HFFc6 (cell line): ENCODE measurements around the gene COL17A1. TPM values are rescaled to one million over a fixed set of nuclear protein-coding genes. Genes with fewer than 3 reads are reported as not detected.

ENCODE experiments used
- DNase-seq: peaks from one replicate; pipeline ENCODE4 v3.0.0-alpha.2; 2018
- H3K27ac Mint-ChIP-seq: 2 replicates; pipeline ENCODE4 v1.8.0; 2020; ENCODE audit warnings: mild to moderate bottlenecking, mixed read lengths
- H3K27me3 Mint-ChIP-seq: 2 replicates; pipeline ENCODE4 v1.8.0; 2021; ENCODE audit warnings: mild to moderate bottlenecking, moderate library complexity, mixed read lengths; ENCODE audit not compliant: insufficient read depth
- H3K36me3 Mint-ChIP-seq: 2 replicates; pipeline ENCODE4 v1.8.0; 2021; ENCODE audit warnings: low read depth, mixed read lengths
- H3K4me1 Mint-ChIP-seq: 2 replicates; pipeline ENCODE4 v1.8.0; 2020; ENCODE audit warnings: low read depth, mixed read lengths
- H3K4me3 Mint-ChIP-seq: 2 replicates; pipeline ENCODE4 v1.8.0; 2020; ENCODE audit warnings: mild to moderate bottlenecking, moderate library complexity, mixed read lengths
- H3K9me3 Mint-ChIP-seq: 2 replicates; pipeline ENCODE4 v1.8.0; 2020; ENCODE audit warnings: mild to moderate bottlenecking, mixed read lengths
- CTCF ChIP-seq: fragments of 200-600 bp; sonication (generic); IDR thresholded peaks from 2 replicates; pipeline ENCODE4 v1.5.0; 2021; ENCODE audit warnings: antibody characterized with exemption, mild to moderate bottlenecking
- total RNA-seq, 6 experiments: library from RNA; stranded (reverse); fragmentation: NEBNext Ultra II Directional; extraction: Animal tissue kit (Norgen Biotek cat#: 25700); gene quantifications; 2 replicates in 1 of 6; 3 replicates in 5 of 6; pipeline ENCODE4 v1.2.3, GENCODE V29; 2021

The COL17A1 gene
- total RNA-seq, 6 experiments from 2014 or later: 0.23 to 1.5 (median 0.66) TPM

- TF ChIP-seq CTCF: no peak
- H3K36me3 Mint-ChIP-seq: peaks cover 7% of the 10 kb centered on the region
- H3K9me3 Mint-ChIP-seq: no peaks in the 10 kb centered on the region
- peaks cover 67% of the 10 kb centered on the region for H3K4me1 Mint-ChIP-seq
- DNase-seq: no peak
- peak overlapping the region; percentile 63; the same call in 1 of the 2 replicates for H3K4me3 Mint-ChIP-seq
- H3K27me3 Mint-ChIP-seq: no peaks in the 10 kb centered on the region
- peak overlapping the region; percentile 78; the same call in 1 of the 2 replicates for H3K27ac Mint-ChIP-seq
Measured at GRCh38 chr10:103990531-103990930, 95.1 kb downstream of the COL17A1 start.

- peaks cover 7% of the 10 kb centered on the region for H3K36me3 Mint-ChIP-seq
- peak overlapping the region; percentile 63 for H3K4me3 Mint-ChIP-seq
- peaks cover 72% of the 10 kb centered on the region for H3K4me1 Mint-ChIP-seq
- no peaks in the 10 kb centered on the region for H3K9me3 Mint-ChIP-seq
- peak overlapping the region; percentile 78 for H3K27ac Mint-ChIP-seq
- H3K27me3 Mint-ChIP-seq: no peaks in the 10 kb centered on the region
- no peak for DNase-seq
- TF ChIP-seq CTCF: no peak
Measured at GRCh38 chr10:103990121-103990520, 95.6 kb downstream of the COL17A1 start.

GRCh38 chr10:103986360-103986759, 99.3 kb downstream of the COL17A1 start:
- H3K27ac Mint-ChIP-seq: no peak overlapping the region

GRCh38 chr10:103985726-103986125, 100.0 kb downstream of the COL17A1 start:
- no peaks in the 10 kb centered on the region; the same call in 1 of the 2 replicates for H3K27me3 Mint-ChIP-seq
- H3K9me3 Mint-ChIP-seq: no peaks in the 10 kb centered on the region
- H3K4me1 Mint-ChIP-seq: peaks cover 85% of the 10 kb centered on the region
- no peak for TF ChIP-seq CTCF
- H3K27ac Mint-ChIP-seq: 0 out of 2 replicates have a peak overlapping the region, but pooled peaks have one; percentile 10
- H3K36me3 Mint-ChIP-seq: no peaks in the 10 kb centered on the region
- H3K4me3 Mint-ChIP-seq: no peak overlapping the region
- DNase-seq: no peak

More at GRCh38 chr10:103986360-103986759, 99.3 kb downstream of the COL17A1 start:
- H3K4me1 Mint-ChIP-seq: peaks cover 85% of the 10 kb centered on the region
- H3K4me3 Mint-ChIP-seq: no peak overlapping the region
- H3K27me3 Mint-ChIP-seq: no peaks in the 10 kb centered on the region; the same call in 1 of the 2 replicates
- TF ChIP-seq CTCF: no peak
- no peak for DNase-seq
- H3K36me3 Mint-ChIP-seq: no peaks in the 10 kb centered on the region
- H3K9me3 Mint-ChIP-seq: no peaks in the 10 kb centered on the region

GRCh38 chr10:103983367-103983911, 102.2 kb downstream of the COL17A1 start:
- no peak for TF ChIP-seq CTCF
- peak overlapping the region; percentile 56 for H3K27ac Mint-ChIP-seq
- no peak for DNase-seq
- H3K4me1 Mint-ChIP-seq: peaks cover 81% of the 10 kb centered on the region
- H3K4me3 Mint-ChIP-seq: no peak overlapping the region
- no peaks in the 10 kb centered on the region for H3K9me3 Mint-ChIP-seq
- no peaks in the 10 kb centered on the region; the same call in 1 of the 2 replicates for H3K27me3 Mint-ChIP-seq
- H3K36me3 Mint-ChIP-seq: peaks cover 5% of the 10 kb centered on the region; the same call in 1 of the 2 replicates
